IPS DF 6.9 (cell line): ENCODE data around the gene ZDHHC9.

ENCODE experiments used
- DNase-seq: peaks from one replicate; pipeline ENCODE4 v3.0.0-alpha.2; 2013; ENCODE audit warnings: low read depth, low spot score
- H3K27ac ChIP-seq: one replicate; pipeline ENCODE4 v1.5.1; 2013; ENCODE audit warnings: low read length, control low read depth
- H3K27me3 ChIP-seq: 2 replicates; pipeline ENCODE4 v1.6.1; 2013; ENCODE audit warnings: mild to moderate bottlenecking, low read length; ENCODE audit not compliant: control insufficient read depth, insufficient read depth
- H3K36me3 ChIP-seq: 2 replicates; pipeline ENCODE4 v1.6.1; 2013; ENCODE audit warnings: low read length; ENCODE audit not compliant: control insufficient read depth, insufficient read depth
- H3K4me1 ChIP-seq: 2 replicates; pipeline ENCODE4 v1.6.1; 2013; ENCODE audit warnings: low read length; ENCODE audit not compliant: control insufficient read depth, insufficient read depth
- H3K4me3 ChIP-seq: 2 replicates; pipeline ENCODE4 v1.5.1; 2013; ENCODE audit warnings: mild to moderate bottlenecking, low read length
- H3K9me3 ChIP-seq: 2 replicates; pipeline ENCODE4 v1.6.1; 2013; ENCODE audit warnings: low read length, inconsistent platforms; ENCODE audit not compliant: control insufficient read depth, insufficient read depth
- WGBS: extraction: QIAGEN DNeasy Blood & Tissue Kit; methylation state at CpG from one replicate; pipeline ENCODE4 v1.1.7; 2013; ENCODE audit warnings: mixed read lengths, missing lambda C conversion rate; ENCODE audit not compliant: insufficient read length, insufficient coverage; 5-methylcytosine and 5-hydroxymethylcytosine counted together

ZDHHC9 gene

DNA sequence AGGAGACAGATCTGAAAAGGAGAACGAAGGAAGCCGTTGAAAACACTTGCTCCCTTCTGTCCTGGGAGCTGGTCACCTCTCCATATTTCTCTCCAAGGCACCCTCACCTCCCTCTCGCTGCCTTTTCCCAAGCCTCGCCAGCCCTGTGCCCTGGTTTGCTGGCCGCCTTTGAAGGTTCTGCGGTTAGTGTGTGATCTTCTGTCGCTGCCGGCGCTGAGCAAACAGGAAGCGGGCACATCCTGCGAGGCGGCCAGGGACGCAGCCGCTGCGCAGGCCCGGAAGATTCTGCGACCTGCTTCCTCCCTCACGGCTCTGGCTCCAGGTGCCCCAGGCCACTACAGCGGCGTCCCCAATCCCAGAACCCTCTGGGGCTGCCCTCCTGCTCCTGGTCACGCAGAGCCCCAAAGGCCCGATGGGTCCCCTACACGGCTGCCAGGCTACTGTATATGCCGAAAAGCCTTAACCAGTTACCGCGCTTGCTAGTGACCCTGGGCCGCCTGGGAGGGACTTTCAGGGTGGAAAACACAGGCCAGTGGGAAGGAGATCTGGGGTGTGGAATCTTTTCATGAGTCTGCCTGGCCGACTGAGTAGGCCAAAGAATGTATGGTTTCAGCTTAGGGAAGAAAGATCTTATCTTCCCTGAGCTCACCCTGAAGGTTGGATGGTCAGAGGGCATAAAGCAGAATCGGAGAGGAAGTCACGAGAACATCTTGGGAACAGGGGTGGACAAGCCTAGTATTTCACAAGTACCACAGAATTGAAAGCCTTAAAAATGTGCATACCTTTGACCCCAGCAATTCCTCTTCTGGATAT lies 66.3 kb downstream of the ZDHHC9 start:
- H3K4me1 ChIP-seq = no peaks in the 10 kb centered on the region; the same call in 1 of the 2 replicates
- H3K27me3 ChIP-seq = no peaks in the 10 kb centered on the region
- no CpG with 5 or more reads among the region's 30 CpGs for WGBS
- H3K9me3 ChIP-seq = no peaks in the 10 kb centered on the region
- DNase-seq = no peak
- H3K4me3 ChIP-seq = no peak overlapping the region
- H3K27ac ChIP-seq = no peak overlapping the region
- no peaks in the 10 kb centered on the region for H3K36me3 ChIP-seq

DNA sequence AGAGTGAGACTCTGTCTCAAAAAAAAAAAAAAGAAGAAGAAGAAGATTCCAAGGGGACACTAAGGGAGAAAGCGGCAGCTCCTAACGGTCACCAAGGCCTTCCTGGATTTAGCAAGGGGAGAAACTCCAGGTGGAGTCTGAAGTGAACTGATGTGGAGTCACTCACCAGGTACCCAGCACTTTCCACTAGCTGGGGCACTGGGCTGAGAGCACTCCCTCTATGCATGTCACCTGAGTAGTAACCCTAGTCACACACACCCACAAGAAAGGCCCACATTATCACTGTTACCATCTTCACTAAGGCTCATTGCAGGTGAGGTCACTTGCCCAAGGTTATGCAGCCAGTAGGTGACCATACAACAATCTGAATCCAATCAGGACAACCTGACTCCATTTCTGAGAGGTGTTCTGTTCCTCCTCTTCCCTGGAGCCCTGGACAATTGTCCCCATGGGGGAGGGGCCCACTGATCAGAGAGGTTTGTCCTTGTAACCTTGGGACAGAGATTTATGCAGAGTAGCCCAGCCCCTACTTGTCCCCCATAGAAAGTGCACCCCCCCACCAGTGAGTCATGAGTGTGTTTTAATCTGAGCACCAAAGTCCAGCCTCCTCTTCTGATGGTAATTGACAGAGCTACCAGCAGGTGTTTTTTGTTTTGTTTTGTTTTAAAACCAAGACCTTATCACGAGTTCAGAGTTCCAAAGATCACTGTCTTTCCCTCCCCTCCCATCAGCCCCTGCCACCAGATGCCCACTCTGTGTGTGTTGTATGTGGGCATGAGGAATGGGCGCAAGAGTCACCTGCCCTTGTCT lies 69.8 kb downstream of the ZDHHC9 start:
- Histone ChIP-seq H3K36me3 (no peaks in the 10 kb centered on the region), H3K9me3 (no peaks in the 10 kb centered on the region), H3K4me3 (no peak overlapping the region), H3K27ac (no peak overlapping the region), H3K4me1 (no peaks in the 10 kb centered on the region; the same call in 1 of the 2 replicates), H3K27me3 (no peaks in the 10 kb centered on the region)
- DNase-seq = no peak
- no CpG with 5 or more reads among the region's 4 CpGs for WGBS

DNA sequence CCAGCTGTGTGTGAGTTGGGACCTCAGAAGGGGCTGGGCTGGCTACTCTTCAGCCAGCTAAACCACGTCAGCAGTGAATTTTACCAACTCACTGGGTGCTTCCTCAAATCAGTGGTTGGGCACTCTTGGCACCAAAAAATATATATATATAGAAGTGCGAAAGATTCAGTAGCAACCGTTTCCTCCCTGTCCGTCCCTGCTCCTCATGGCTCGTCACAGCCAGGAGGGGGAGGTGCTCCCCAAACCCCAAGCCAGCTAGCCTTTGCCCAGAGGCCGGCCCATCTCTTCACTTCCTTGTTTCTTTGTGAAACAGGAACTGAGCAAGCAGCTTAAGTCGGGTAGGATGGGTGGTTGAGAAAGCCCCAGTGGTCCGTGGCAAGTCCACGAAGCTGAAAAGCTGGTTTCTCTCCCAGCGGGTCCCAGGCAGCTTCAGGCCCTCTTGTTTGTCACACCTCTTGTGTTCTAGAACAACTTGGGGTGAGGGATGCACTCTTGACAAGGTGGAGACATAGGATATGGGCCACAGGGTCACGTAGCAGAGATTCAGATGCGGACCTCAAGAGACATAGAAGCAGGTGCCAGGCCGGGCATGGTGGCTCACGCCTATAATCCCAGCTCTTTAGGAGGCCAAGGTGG lies 70.8 kb downstream of the ZDHHC9 start:
- no peak for DNase-seq
- H3K27ac ChIP-seq = no peak overlapping the region
- H3K36me3 ChIP-seq = no peaks in the 10 kb centered on the region
- H3K9me3 ChIP-seq = no peaks in the 10 kb centered on the region
- no peaks in the 10 kb centered on the region for H3K27me3 ChIP-seq
- WGBS = no CpG with 5 or more reads among the region's 14 CpGs
- no peaks in the 10 kb centered on the region; the same call in 1 of the 2 replicates for H3K4me1 ChIP-seq
- no peak overlapping the region for H3K4me3 ChIP-seq

DNA sequence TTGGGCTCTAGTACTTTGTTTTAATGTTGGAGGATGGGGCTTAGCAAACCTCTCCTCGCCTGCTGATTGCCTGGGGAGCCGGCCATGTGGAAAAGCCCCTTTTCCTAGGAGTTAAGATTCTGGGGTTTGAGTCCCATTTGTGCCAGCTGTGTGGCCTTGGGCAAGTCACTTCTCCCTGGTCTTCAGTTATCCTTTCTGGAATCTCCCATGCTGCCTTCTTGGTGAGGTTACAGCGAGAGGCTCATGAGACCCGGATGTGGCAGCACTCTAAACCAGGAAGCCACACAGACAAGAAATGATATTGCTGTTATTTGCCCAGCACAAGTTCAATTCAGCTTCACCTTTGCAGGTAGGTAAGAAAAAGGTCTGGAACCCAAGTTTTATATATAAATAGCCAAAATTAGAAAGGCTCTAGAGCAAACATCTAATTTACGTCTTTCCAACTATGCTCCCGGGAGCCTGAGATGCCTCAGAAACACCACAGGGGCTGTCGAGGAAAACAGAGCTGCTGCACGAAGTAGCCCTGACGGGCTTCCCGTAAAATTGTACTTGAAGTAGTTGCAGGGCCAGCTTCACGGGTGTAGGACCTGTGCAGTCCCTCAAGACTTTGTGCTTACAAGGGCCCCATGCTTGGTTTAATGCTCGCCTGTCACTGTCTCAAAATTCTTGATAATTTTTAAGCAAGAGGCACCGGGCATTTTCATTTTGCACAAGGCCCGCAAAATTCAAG lies 72.3 kb downstream of the ZDHHC9 start:
- no peaks in the 10 kb centered on the region; the same call in 1 of the 2 replicates for H3K4me1 ChIP-seq
- H3K27ac ChIP-seq = no peak overlapping the region
- no peak for DNase-seq
- no peaks in the 10 kb centered on the region for H3K9me3 ChIP-seq
- no peaks in the 10 kb centered on the region for H3K27me3 ChIP-seq
- H3K4me3 ChIP-seq = no peak overlapping the region
- no CpG with 5 or more reads among the region's 14 CpGs for WGBS
- no peaks in the 10 kb centered on the region for H3K36me3 ChIP-seq

DNA sequence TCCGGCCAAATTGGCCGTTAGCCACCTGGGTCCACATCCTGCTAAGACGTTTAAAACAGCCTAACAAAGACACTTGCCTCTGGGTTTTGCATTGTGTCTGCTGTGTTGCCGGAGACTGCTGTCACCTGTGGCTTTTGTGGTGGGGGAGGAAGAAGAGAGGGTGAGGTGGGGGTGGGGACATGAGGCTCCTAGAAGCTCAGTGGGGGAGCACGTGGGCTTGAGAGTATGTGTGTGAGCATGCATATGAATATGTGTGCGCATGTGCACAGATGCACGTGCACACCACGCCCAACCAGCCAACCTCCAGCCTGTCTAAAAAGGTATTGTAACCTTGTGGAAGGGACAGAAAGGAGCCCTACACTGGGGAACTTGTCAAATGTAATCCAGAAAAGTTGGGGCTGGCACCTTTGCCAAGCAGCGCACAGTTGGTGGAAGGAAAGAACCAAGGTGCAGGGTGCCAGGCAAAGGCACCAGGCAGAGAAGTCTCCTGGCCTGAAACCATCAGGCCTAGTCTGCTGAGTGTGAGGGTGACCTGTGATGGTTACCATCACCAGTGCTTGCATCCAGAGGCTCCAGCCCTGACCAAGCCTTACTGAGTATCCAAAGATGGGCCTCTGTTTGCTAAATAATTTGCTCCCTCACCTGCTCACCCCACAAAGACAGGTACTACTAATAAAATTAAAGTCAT lies 74.1 kb downstream of the ZDHHC9 start:
- Histone ChIP-seq H3K4me1 (no peaks in the 10 kb centered on the region; the same call in 1 of the 2 replicates), H3K9me3 (no peaks in the 10 kb centered on the region), H3K27ac (no peak overlapping the region), H3K27me3 (no peaks in the 10 kb centered on the region), H3K4me3 (no peak overlapping the region), H3K36me3 (no peaks in the 10 kb centered on the region)
- no peak for DNase-seq
- no CpG with 5 or more reads among the region's 9 CpGs for WGBS

DNA sequence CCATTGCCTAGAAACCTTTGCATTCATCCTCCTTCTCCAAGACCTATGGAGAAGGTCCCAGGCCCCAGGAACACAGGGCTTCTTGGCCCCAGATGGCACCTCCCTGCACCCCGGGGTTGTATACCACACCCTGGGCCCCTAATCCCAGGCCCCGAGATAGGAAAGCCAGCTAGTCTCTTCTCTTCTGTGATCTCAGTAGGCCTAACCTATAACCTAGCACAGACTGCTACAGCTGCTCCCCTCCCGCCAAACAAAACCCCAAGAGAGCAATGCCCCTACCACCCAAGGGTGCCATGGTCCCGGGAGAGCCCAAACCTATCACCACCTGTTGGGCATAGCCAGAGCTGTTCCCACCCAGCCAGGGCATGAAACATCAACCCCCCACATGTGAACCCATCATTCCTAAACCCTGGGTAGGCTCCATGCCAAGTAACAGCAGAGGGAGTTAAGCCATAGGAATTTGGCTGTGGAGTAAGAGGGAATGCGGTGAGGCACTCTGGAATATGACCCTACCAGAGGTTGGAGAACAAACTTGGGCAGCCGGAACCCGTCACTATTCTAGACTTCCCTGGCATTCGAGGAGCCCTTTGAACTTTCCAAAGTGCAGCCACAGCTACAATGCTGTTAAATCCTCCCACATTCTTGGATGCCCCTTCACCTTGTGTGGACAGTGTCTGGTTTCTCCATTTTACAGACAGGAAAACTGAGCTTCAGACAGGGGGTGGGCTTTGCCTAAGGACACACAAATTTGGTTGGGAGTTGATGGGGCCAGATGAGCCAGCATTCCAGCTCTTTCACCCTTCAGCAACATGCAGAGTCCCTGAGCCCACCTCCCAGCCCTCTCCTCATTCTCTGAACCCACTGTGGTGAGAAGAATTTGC lies 74.9 kb downstream of the ZDHHC9 start:
- Histone ChIP-seq H3K27me3 (no peaks in the 10 kb centered on the region), H3K27ac (no peak overlapping the region), H3K4me1 (no peaks in the 10 kb centered on the region; the same call in 1 of the 2 replicates), H3K4me3 (no peak overlapping the region), H3K36me3 (no peaks in the 10 kb centered on the region), H3K9me3 (no peaks in the 10 kb centered on the region)
- WGBS = no CpG with 5 or more reads among the region's 8 CpGs
- no peak for DNase-seq

DNA sequence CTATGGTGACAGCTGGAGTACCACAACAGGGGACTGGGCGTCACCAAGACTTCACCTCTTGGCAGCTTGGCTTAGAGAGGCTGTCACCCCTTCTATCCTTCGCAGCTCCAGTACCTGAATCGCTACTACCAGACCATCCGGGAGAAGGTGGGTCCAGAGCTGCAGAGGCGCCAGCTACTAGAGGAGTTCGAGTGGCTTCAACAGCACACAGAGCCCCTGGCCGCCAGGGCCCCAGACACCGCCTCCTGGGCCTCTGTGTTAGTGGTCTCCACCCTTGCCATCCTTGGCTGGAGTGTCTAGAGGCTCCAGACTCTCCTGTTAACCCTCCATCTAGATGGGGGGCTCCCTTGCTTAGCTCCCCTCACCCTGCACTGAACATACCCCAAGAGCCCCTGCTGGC lies 75.5 kb downstream of the ZDHHC9 start:
- Histone ChIP-seq H3K27ac (no peak overlapping the region), H3K4me1 (no peaks in the 10 kb centered on the region; the same call in 1 of the 2 replicates), H3K27me3 (no peaks in the 10 kb centered on the region), H3K9me3 (no peaks in the 10 kb centered on the region), H3K36me3 (no peaks in the 10 kb centered on the region), H3K4me3 (no peak overlapping the region)
- no peak for DNase-seq
- WGBS = no CpG with 5 or more reads among the region's 8 CpGs

DNA sequence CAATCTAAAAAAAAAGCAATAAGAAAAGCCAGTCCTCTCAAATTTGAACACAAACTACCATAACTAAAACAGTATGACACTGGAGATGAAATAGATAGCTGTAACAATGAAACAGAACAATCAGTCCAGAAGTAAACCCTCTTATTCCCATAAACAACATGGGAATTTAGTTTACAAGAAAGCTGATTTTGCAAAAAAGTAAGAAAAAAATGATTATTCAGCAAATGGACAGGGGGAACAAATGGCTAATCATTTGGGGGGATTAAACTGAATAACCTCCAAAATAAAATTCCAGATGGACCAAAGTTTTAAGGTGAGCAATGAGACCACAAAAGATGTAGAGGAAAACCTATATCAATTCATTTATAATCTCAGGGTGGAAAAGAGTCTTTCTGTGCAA lies 80.0 kb downstream of the ZDHHC9 start:
- Histone ChIP-seq H3K4me3 (no peak overlapping the region), H3K4me1 (no peaks in the 10 kb centered on the region), H3K9me3 (no peaks in the 10 kb centered on the region), H3K36me3 (no peaks in the 10 kb centered on the region), H3K27ac (no peak overlapping the region), H3K27me3 (no peaks in the 10 kb centered on the region)
- no peak for DNase-seq

DNA sequence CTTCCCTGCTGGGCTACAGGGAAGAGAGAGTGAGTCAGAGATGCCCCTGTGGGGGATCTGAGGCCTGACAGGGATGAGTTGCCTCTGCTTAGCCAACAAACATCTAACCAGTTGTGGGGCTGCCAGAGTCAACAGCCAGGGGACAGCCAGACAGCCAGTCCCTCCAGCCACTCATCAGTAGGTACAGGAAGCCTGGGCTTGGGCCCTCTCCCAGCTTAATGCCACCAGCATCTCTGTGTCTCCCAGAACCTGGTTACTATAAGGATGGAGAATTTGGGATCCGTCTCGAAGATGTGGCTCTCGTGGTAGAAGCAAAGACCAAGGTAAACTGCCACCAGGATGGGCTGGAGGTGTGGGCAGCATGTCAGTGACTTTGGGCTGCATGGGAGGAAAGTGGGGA lies 81.2 kb downstream of the ZDHHC9 start:
- no peak for DNase-seq
- Histone ChIP-seq H3K4me1 (no peaks in the 10 kb centered on the region), H3K4me3 (no peak overlapping the region), H3K27ac (no peak overlapping the region), H3K9me3 (no peaks in the 10 kb centered on the region), H3K27me3 (no peaks in the 10 kb centered on the region), H3K36me3 (no peaks in the 10 kb centered on the region)
- no CpG with 5 or more reads among the region's 3 CpGs for WGBS
